Activated effector memory CD4-positive, alpha-beta T cell treated with Interleukin-2 at 50 U/mL for 16 hours (primary cell): Measurements from ENCODE around the gene ACTR2.
"Not testable (repeated sequence)": the region's sequence is repeated elsewhere in the genome, so short reads cannot be mapped to it uniquely, and the experiment has no call there.

Experiments
- DNase-seq: peaks from one replicate; pipeline ENCODE4 v3.0.0-alpha.2; 2020

ACTR2 gene

GRCh38 chr2:65317351-65317750 lies 89.7 kb downstream of the ACTR2 start:
- DNase-seq, result not testable (repeated sequence)

GRCh38 chr2:65317841-65318240 lies 90.2 kb downstream of the ACTR2 start:
- DNase-seq, result no peak

- DNase-seq, result no peak
Measured at GRCh38 chr2:65319072-65319673, 91.5 kb downstream of the ACTR2 start.

- no peak for DNase-seq
Measured at GRCh38 chr2:65319674-65320041, 92.0 kb downstream of the ACTR2 start.

GRCh38 chr2:65320042-65320725 lies 92.6 kb downstream of the ACTR2 start:
- DNase-seq, result no peak
